Natural killer cell treated with Interleukin-12 subunit alpha and Interleukin-12 subunit beta and Interleukin-15 and Interleukin-18, amount 100 ng/mL, for 72 hours (primary cell): ENCODE measurements around the gene GLRX3. TPM values are rescaled to one million over a fixed set of nuclear protein-coding genes. Genes with fewer than 3 reads are reported as not detected.
A peak's percentile ranks its signal among the peaks of the same experiment; 100 is the strongest.
"Not testable (repeated sequence)": the region's sequence is repeated elsewhere in the genome, so short reads cannot be mapped to it uniquely, and the experiment has no call there.

Source experiments
- ATAC-seq, 2 donors: fragments of 150-1000 bp; cut with Tn5 transposase in 1 of 2; sonication (Bioruptor Pico), chemical (Tn5 transposase) in 1 of 2; 2 replicates each; pipeline ENCODE4 v1.10.0; 2021
- DNase-seq: peaks from one replicate; pipeline ENCODE4 v3.0.0; 2022; ENCODE audit warnings: low spot score
- H3K27ac Mint-ChIP-seq, 2 donors: 1 replicate in 1 of 2; 2 replicates in 1 of 2; pipeline ENCODE4 v1.8.0; 2022; ENCODE audit warnings: mixed read lengths in 2 of 2, mild to moderate bottlenecking in 1 of 2, moderate library complexity in 1 of 2
- H3K27me3 Mint-ChIP-seq, 2 donors: 1 replicate in 1 of 2; 2 replicates in 1 of 2; pipeline ENCODE4 v1.8.0; 2022; ENCODE audit warnings: mixed read lengths in 2 of 2
- H3K36me3 Mint-ChIP-seq: one replicate; pipeline ENCODE4 v1.8.0; 2022; ENCODE audit warnings: mixed read lengths
- H3K4me1 Mint-ChIP-seq, 2 donors: 1 replicate in 1 of 2; 2 replicates in 1 of 2; pipeline ENCODE4 v1.8.0; 2022; ENCODE audit warnings: low read depth in 2 of 2, mixed read lengths in 2 of 2, mild to moderate bottlenecking in 1 of 2
- H3K4me3 Mint-ChIP-seq: one replicate; pipeline ENCODE4 v1.8.0; 2022; ENCODE audit warnings: mixed read lengths
- H3K9me3 Mint-ChIP-seq: 2 replicates; pipeline ENCODE4 v1.8.0; 2022; ENCODE audit warnings: mixed read lengths
- total RNA-seq, 2 donors: library from RNA; stranded (reverse); gene quantifications; one replicate each; pipeline ENCODE4 v1.2.3, GENCODE V29; 2022

The GLRX3 gene
- total RNA-seq, 2 donors from 2014 or later = 95.0 to 103 TPM

GRCh38 chr10:130196511-130197487, 60.6 kb downstream of the GLRX3 start:
- H3K9me3 Mint-ChIP-seq = no peaks in the 10 kb centered on the region
- peaks cover 1 to 2% of the 10 kb centered on the region in 2 donors for H3K27me3 Mint-ChIP-seq
- DNase-seq = no peak
- H3K4me3 Mint-ChIP-seq = no peak overlapping the region
- H3K36me3 Mint-ChIP-seq = no peaks in the 10 kb centered on the region
- ATAC-seq = peak in 1 of 2 donors; percentile 43
- peaks cover 0 to 2% of the 10 kb centered on the region in 2 donors for H3K4me1 Mint-ChIP-seq
- H3K27ac Mint-ChIP-seq = no peak overlapping the region

GRCh38 chr10:130198651-130199050, 62.5 kb downstream of the GLRX3 start:
- DNase-seq (no peak), ATAC-seq (no peak)
- no peak overlapping the region for H3K4me3 Mint-ChIP-seq
- no peaks in the 10 kb centered on the region for H3K36me3 Mint-ChIP-seq
- no peaks in the 10 kb centered on the region for H3K27me3 Mint-ChIP-seq
- no peak overlapping the region for H3K27ac Mint-ChIP-seq
- H3K9me3 Mint-ChIP-seq = no peaks in the 10 kb centered on the region
- H3K4me1 Mint-ChIP-seq = no peaks in the 10 kb centered on the region

GRCh38 chr10:130200179-130201042, 64.2 kb downstream of the GLRX3 start:
- H3K27me3 Mint-ChIP-seq = no peaks in the 10 kb centered on the region
- ATAC-seq (peak; percentile 14 to 33), DNase-seq (no peak)
- H3K9me3 Mint-ChIP-seq = no peaks in the 10 kb centered on the region
- H3K27ac Mint-ChIP-seq = no peak overlapping the region
- no peaks in the 10 kb centered on the region for H3K36me3 Mint-ChIP-seq
- no peaks in the 10 kb centered on the region for H3K4me1 Mint-ChIP-seq
- H3K4me3 Mint-ChIP-seq = no peak overlapping the region

GRCh38 chr10:130201043-130201380, 64.8 kb downstream of the GLRX3 start:
- H3K4me1 Mint-ChIP-seq = no peaks in the 10 kb centered on the region
- H3K27me3 Mint-ChIP-seq = no peaks in the 10 kb centered on the region
- DNase-seq (no peak), ATAC-seq (peak in 1 of 2 donors; percentile 26)
- no peak overlapping the region for H3K27ac Mint-ChIP-seq
- H3K9me3 Mint-ChIP-seq = no peaks in the 10 kb centered on the region
- H3K36me3 Mint-ChIP-seq = no peaks in the 10 kb centered on the region
- no peak overlapping the region for H3K4me3 Mint-ChIP-seq

- not testable (repeated sequence) for H3K36me3 Mint-ChIP-seq, H3K4me3 Mint-ChIP-seq, ATAC-seq, DNase-seq, H3K9me3 Mint-ChIP-seq, H3K4me1 Mint-ChIP-seq, H3K27me3 Mint-ChIP-seq, H3K27ac Mint-ChIP-seq
These were observed 66.0 kb downstream of the GLRX3 start for GRCh38 chr10:130202150-130202549.

- Mint-ChIP-seq H3K27ac (no peak overlapping the region), H3K9me3 (no peaks in the 10 kb centered on the region), H3K36me3 (no peaks in the 10 kb centered on the region), H3K27me3 (no peaks in the 10 kb centered on the region), H3K4me1 (no peaks in the 10 kb centered on the region), H3K4me3 (no peak overlapping the region)
- ATAC-seq = no peak
- no peak for DNase-seq
These were observed 66.9 kb downstream of the GLRX3 start for GRCh38 chr10:130202984-130203621.

- Mint-ChIP-seq H3K27ac (no peak overlapping the region), H3K27me3 (no peaks in the 10 kb centered on the region), H3K36me3 (no peaks in the 10 kb centered on the region), H3K4me3 (no peak overlapping the region), H3K9me3 (no peaks in the 10 kb centered on the region), H3K4me1 (no peaks in the 10 kb centered on the region)
- DNase-seq (no peak), ATAC-seq (no peak)
These were observed 67.4 kb downstream of the GLRX3 start for GRCh38 chr10:130203626-130204025.

- H3K27me3 Mint-ChIP-seq = no peaks in the 10 kb centered on the region
- H3K4me1 Mint-ChIP-seq = no peaks in the 10 kb centered on the region
- DNase-seq (no peak), ATAC-seq (no peak)
- no peak overlapping the region for H3K27ac Mint-ChIP-seq
- H3K36me3 Mint-ChIP-seq = no peaks in the 10 kb centered on the region
- H3K9me3 Mint-ChIP-seq = no peaks in the 10 kb centered on the region
- H3K4me3 Mint-ChIP-seq = no peak overlapping the region
These were observed 70.1 kb downstream of the GLRX3 start for GRCh38 chr10:130206216-130206737.

- Mint-ChIP-seq H3K27me3 (no peaks in the 10 kb centered on the region), H3K36me3 (no peaks in the 10 kb centered on the region), H3K4me3 (no peak overlapping the region), H3K9me3 (no peaks in the 10 kb centered on the region), H3K4me1 (no peaks in the 10 kb centered on the region), H3K27ac (no peak overlapping the region)
- DNase-seq (no peak), ATAC-seq (no peak)
These were observed 71.0 kb downstream of the GLRX3 start for GRCh38 chr10:130207205-130207604.

- ATAC-seq (no peak), DNase-seq (no peak)
- no peaks in the 10 kb centered on the region for H3K9me3 Mint-ChIP-seq
- H3K4me3 Mint-ChIP-seq = no peak overlapping the region
- no peaks in the 10 kb centered on the region for H3K27me3 Mint-ChIP-seq
- H3K27ac Mint-ChIP-seq = no peak overlapping the region
- no peaks in the 10 kb centered on the region for H3K4me1 Mint-ChIP-seq
- no peaks in the 10 kb centered on the region for H3K36me3 Mint-ChIP-seq
These were observed 72.6 kb downstream of the GLRX3 start for GRCh38 chr10:130208807-130209206.

- Mint-ChIP-seq H3K27ac (no peak overlapping the region), H3K27me3 (no peaks in the 10 kb centered on the region), H3K36me3 (no peaks in the 10 kb centered on the region), H3K4me3 (no peak overlapping the region), H3K4me1 (no peaks in the 10 kb centered on the region), H3K9me3 (no peaks in the 10 kb centered on the region)
- DNase-seq (no peak), ATAC-seq (no peak)
These were observed 76.6 kb downstream of the GLRX3 start for GRCh38 chr10:130212746-130213145.

- H3K4me3 Mint-ChIP-seq = no peak overlapping the region
These were observed 77.3 kb downstream of the GLRX3 start for GRCh38 chr10:130213286-130214080.

GRCh38 chr10:130214431-130214830, 78.2 kb downstream of the GLRX3 start:
- DNase-seq = no peak
- no peak for ATAC-seq
- H3K4me3 Mint-ChIP-seq = no peak overlapping the region
- H3K36me3 Mint-ChIP-seq = no peaks in the 10 kb centered on the region
- H3K27me3 Mint-ChIP-seq = no peaks in the 10 kb centered on the region
- H3K9me3 Mint-ChIP-seq = no peaks in the 10 kb centered on the region
- H3K4me1 Mint-ChIP-seq = no peaks in the 10 kb centered on the region
- H3K27ac Mint-ChIP-seq = no peak overlapping the region

More at GRCh38 chr10:130213286-130214080, 77.3 kb downstream of the GLRX3 start:
- H3K27ac Mint-ChIP-seq = no peak overlapping the region
- no peaks in the 10 kb centered on the region for H3K4me1 Mint-ChIP-seq
- no peaks in the 10 kb centered on the region for H3K27me3 Mint-ChIP-seq
- DNase-seq (no peak), ATAC-seq (no peak)
- no peaks in the 10 kb centered on the region for H3K36me3 Mint-ChIP-seq
- H3K9me3 Mint-ChIP-seq = no peaks in the 10 kb centered on the region
